HEK293T (cell line): Measurements from ENCODE around the gene DOC2A.

ENCODE experiments used
- CTCF ChIA-PET: fragments of 350-600 bp; formaldehyde crosslinking; extraction: SDS; loops from one replicate; lab custom pipeline; 2021; ENCODE audit warnings: antibody characterized with exemption, inconsistent platforms; lab: Yijun Ruan, JAX
- POLR2A ChIA-PET: fragments of 350-600 bp; formaldehyde crosslinking; extraction: SDS; loops from one replicate; lab custom pipeline; 2020; ENCODE audit warnings: antibody characterized with exemption, inconsistent platforms; lab: Yijun Ruan, JAX
- DNase-seq: peaks from one replicate; pipeline ENCODE4 v3.0.0; 2012; ENCODE audit warnings: mixed read lengths; ENCODE audit errors: extremely low spot score
- ARNT ChIP-seq: fragments of 450-650 bp; IDR thresholded peaks from 2 replicates; pipeline ENCODE4 v1.6.1; 2017; ENCODE audit warnings: mild to moderate bottlenecking
- BHLHE40 ChIP-seq: fragments of 450-650 bp; IDR thresholded peaks from 2 replicates; pipeline ENCODE4 v1.6.1; 2016; ENCODE audit warnings: mild to moderate bottlenecking, moderate library complexity, borderline replicate concordance
- CTBP1 ChIP-seq: fragments of 450-650 bp; IDR thresholded peaks from 2 replicates; pipeline ENCODE4 v1.6.1; 2016; ENCODE audit warnings: borderline replicate concordance
- ELF4 ChIP-seq: fragments of 450-650 bp; IDR thresholded peaks from 2 replicates; pipeline ENCODE4 v1.6.1; 2017; ENCODE audit warnings: antibody characterized with exemption
- FOXA1 ChIP-seq: fragments of 450-650 bp; IDR thresholded peaks from 2 replicates; pipeline ENCODE4 v1.6.1; 2016; ENCODE audit warnings: mild to moderate bottlenecking
- FOXK2 ChIP-seq: fragments of 450-650 bp; IDR thresholded peaks from 2 replicates; pipeline ENCODE4 v1.6.1; 2016; ENCODE audit warnings: mild to moderate bottlenecking
- FOXM1 ChIP-seq: fragments of 450-650 bp; IDR thresholded peaks from 2 replicates; pipeline ENCODE4 v1.6.1; 2017; ENCODE audit warnings: mild to moderate bottlenecking, borderline replicate concordance
- HDGF ChIP-seq: fragments of 450-650 bp; IDR thresholded peaks from 2 replicates; pipeline ENCODE4 v1.6.1; 2017; ENCODE audit warnings: antibody characterized with exemption, borderline replicate concordance
- L3MBTL2 ChIP-seq: fragments of 450-650 bp; conservative IDR thresholded peaks from 2 replicates; pipeline ENCODE4 v1.6.1; 2016; ENCODE audit warnings: mild to moderate bottlenecking
- LEF1 ChIP-seq: fragments of 450-650 bp; IDR thresholded peaks from 2 replicates; pipeline ENCODE4 v1.6.1; 2017; ENCODE audit warnings: mild to moderate bottlenecking, borderline replicate concordance
- NFRKB ChIP-seq: fragments of 450-650 bp; IDR thresholded peaks from 2 replicates; pipeline ENCODE4 v1.6.1; 2016; ENCODE audit warnings: mild to moderate bottlenecking, moderate library complexity
- SP1 ChIP-seq: fragments of 450-650 bp; IDR thresholded peaks from 2 replicates; pipeline ENCODE4 v1.6.1; 2017
- SUZ12 ChIP-seq: fragments of 450-650 bp; IDR thresholded peaks from 2 replicates; pipeline ENCODE4 v1.6.1; 2016; ENCODE audit warnings: mild to moderate bottlenecking
- TARDBP ChIP-seq: fragments of 450-650 bp; IDR thresholded peaks from 2 replicates; pipeline ENCODE4 v1.6.1; 2016
- ZNF384 ChIP-seq: fragments of 450-650 bp; IDR thresholded peaks from 2 replicates; pipeline ENCODE4 v1.6.1; 2016
- TF ChIP-seq, protein P1 (sequence below): fragments of 450-650 bp; IDR thresholded peaks from 2 replicates; pipeline ENCODE4 v1.6.1; 2016

Gene DOC2A

DNA sequence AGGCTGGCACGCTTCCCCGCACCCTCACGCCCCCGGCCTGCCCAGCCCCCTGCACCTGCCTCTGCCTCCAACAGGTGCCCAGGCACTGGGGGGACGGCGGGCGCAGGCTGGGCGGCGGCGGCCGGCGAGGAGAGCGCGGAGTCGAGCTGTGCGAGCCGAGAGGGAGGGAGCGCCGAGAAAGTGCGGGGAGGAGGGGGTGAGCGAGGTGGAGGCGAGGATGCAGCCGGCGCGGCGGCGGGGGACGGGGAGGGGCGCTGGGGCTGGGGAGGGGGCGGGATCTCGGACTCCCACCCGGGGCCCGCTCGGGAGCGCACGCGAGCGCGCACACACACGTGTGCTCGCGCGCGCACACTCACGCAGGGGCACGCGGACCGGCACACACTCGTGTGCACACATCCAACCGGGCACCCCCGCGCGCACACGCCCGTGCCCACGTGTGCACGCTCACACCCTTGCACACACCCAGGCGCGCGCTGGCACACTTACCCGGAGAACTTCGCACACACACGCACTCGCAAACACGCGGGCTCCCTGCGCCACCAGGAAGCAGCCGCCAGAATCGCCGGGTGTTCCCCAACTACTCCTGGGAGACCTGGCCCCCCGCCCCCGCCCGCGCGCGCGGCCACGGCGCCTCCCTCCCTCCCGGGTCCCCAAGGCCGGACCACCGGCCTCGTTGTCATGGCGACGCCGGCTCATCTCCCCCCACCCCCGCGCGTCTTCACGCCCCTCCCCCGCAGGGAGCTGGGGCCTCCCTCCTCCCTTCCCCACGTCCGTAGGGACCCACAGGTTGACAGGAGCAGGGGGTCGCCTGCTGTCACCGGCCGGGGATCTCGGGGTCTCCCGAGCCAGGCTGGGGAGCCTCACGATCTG is at the start of gene DOC2A:
TSS of gene DOC2A (minus strand) at position 184 of the 870 bp plus-strand sequence. CDS start 805 bp downstream, outside the sequence.
- CTCF ChIA-PET: no interaction called here
- TF ChIP-seq L3MBTL2 (peak; percentile 85), ELF4 (no peak)
- POLR2A ChIA-PET: interaction anchor here (0.6 to 1.6 kb wide), 2 partner anchors 15 to 49 kb away, joined by 3 to 4 read pairs; partner anchors contain the start of genes INO80E and TMEM219
- DNase-seq: peak; percentile 81

DNA sequence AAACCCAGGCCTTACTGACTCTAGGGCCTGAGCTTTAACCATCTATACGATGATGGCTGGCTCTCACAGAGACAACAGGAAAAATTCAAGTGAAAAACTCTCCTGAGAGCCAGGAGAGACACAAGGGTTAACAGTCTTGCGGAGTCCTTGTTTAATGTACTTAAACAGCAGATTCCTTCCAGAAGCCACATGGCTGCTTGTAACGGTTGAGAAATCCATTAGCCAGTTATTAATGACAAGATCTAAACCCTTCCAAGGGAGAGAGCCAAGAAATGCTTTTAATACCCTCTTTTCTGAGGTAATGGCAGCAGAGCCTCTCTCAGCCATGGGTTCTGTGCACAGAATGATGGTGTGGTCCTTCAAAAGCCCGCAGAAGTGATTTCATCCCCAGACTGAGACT is 49.5 kb upstream of the DOC2A start:
- ChIA-PET CTCF (no interaction called here), POLR2A (interaction anchor here (1.1 to 7.3 kb wide), 5 partner anchors 10 to 33 kb away, joined by 3 to 155 read pairs (median 4); partner anchors contain the start of genes PPP4C, TBX6 and YPEL3)
- no peak for TF ChIP-seq LEF1
- no peak for DNase-seq

DNA sequence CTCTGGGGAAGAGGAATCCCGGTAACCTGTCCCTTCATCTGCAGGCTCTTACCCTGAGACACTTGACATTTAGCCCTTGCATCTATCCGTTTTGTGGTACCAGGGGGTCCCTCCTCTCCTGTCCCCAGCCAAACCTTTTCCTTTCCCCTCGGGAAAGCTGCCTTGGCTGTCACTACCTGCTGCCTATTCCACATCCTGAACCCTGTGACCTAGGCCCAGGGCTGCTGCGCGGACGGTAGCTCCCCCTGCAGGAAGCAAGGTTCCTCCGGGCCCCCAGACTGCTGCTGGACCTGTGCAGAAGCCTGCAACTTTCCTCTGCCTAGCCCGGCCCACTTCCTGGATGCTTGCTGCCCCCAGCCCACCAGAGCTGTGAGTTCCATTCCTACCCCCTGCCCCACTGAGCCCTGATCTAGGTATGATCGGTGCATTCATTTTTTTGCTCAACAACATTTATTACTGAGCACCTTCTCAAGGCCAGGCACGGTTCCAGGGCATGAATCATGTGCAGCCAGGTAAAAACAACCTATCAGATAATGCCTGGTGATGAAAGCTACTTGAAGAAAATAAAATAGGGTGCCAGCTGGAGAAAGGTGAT is 44.2 kb upstream of the DOC2A start:
- CTCF ChIA-PET: interaction anchor here (0.6 to 2.6 kb wide), 12 partner anchors 8 to 221 kb away, joined by 3 to 20 read pairs (median 6); partner anchors contain the start of genes ALDOA and TBX6

DNA sequence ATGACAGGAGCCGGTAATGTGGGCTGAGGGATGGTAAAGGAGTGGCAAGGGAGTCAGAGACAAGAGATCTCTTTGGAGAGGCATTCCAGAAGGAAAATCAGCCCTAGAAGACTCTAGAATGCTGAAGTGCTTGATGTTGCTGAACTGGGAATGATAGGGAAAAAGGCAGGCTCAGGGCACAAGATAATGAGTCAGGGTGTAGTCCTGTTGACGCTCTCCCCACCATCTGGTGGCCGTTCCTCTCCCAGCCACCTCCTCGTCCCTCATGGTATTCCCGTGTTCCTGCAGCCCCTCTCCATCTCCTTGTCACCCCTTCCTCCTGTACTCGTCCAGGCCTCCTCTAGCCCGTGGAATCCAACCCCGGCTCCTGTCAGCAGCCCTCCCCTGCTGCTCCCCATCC is 43.6 kb upstream of the DOC2A start:
- TF ChIP-seq BHLHE40 (no peak), ARNT (no peak), CTBP1 (no peak), FOXM1 (no peak), LEF1 (no peak), SP1 (no peak), ELF4 (no peak), ZNF384 (no peak), SUZ12 (no peak), L3MBTL2 (no peak), FOXA1 (no peak), NFRKB (no peak), HDGF (no peak), TARDBP (no peak), FOXK2 (no peak)
- TF ChIP-seq, protein P1, sequence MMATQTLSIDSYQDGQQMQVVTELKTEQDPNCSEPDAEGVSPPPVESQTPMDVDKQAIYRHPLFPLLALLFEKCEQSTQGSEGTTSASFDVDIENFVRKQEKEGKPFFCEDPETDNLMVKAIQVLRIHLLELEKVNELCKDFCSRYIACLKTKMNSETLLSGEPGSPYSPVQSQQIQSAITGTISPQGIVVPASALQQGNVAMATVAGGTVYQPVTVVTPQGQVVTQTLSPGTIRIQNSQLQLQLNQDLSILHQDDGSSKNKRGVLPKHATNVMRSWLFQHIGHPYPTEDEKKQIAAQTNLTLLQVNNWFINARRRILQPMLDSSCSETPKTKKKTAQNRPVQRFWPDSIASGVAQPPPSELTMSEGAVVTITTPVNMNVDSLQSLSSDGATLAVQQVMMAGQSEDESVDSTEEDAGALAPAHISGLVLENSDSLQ: no peak
- CTCF ChIA-PET: interaction anchor here (0.6 to 2.6 kb wide), 13 partner anchors 9 to 220 kb away, joined by 3 to 20 read pairs (median 6); partner anchors contain the start of genes ALDOA and TBX6
- DNase-seq: no peak
- POLR2A ChIA-PET: interaction anchor here (0.9 to 4.3 kb wide), 6 partner anchors 10 to 38 kb away, joined by 3 to 115 read pairs (median 4); partner anchors contain the start of gene ALDOA

More for the DNA sequence above, 44.2 kb upstream of the DOC2A start:
- TF ChIP-seq, protein P1: no peak
- TF ChIP-seq LEF1 (no peak), TARDBP (no peak), CTBP1 (no peak), SUZ12 (no peak), HDGF (no peak), SP1 (no peak), FOXK2 (no peak), ARNT (no peak), FOXM1 (no peak), BHLHE40 (no peak), L3MBTL2 (no peak), FOXA1 (no peak), ELF4 (no peak), ZNF384 (no peak), NFRKB (no peak)
- DNase-seq: peak; percentile 79
- POLR2A ChIA-PET: interaction anchor here (1.0 to 4.3 kb wide), 6 partner anchors 9 to 353 kb away, joined by 3 to 115 read pairs (median 4); partner anchors contain the start of genes ALDOA and ZNF771

DNA sequence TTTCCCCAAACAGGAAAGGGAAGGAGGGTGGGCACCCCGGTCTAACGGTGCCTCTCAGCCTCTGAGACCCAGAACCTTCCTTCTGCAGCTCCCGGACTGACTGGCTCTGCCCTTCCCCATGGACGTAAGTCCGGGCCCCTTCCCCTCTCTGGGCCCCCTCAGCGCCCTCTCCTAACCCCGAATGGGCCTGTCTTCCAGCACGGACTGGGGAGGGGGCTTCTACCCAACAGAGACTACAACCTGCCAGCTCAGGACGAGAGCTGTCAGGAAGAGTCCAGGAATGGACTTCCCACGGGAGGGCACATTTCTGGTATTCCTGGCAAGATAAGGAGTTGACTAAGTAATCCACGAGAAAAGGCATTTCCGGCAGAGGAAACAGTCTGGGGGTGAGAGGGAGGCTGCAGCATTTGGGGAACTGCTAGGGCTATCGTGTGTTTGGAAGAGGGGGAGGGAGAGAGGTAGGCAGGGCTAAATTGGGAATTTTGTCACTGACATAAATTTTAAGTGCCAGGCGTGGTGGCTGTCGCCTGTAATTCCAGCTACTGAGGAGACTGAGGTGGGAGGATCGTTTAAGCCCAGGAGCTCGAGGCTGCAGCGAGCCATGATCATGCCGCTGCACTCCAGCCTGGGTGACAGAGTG is 42.7 kb upstream of the DOC2A start:
- no peak for DNase-seq
- ChIA-PET CTCF (interaction anchor here (0.6 to 2.6 kb wide), 7 partner anchors 10 to 39 kb away, joined by 3 to 20 read pairs (median 4); partner anchors contain the start of genes ALDOA and TBX6), POLR2A (interaction anchor here (0.7 to 4.3 kb wide), 14 partner anchors 10 to 376 kb away, joined by 3 to 115 read pairs (median 4); partner anchors contain the start of genes ALDOA, ASPHD1, DCTPP1 and PPP4C)
- TF ChIP-seq L3MBTL2: no peak
- TF ChIP-seq, protein P1: peak; percentile 89
- no peak for TF ChIP-seq NFRKB
